DOHH2 (cell line): ENCODE results near the gene NDUFC1.

Source experiments
- H3F3A ChIP-seq: fragments of 200-600 bp; sonication (generic), shearing (Covaris generic); 2 replicates; pipeline ENCODE4 v1.6.0; 2016; ENCODE audit warnings: antibody characterized with exemption, mild to moderate bottlenecking; ENCODE audit not compliant: control insufficient read depth, insufficient read depth
- H3K27ac ChIP-seq: fragments of 200-600 bp; sonication (generic); 2 replicates; pipeline ENCODE4 v1.5.1; 2014; ENCODE audit warnings: low read depth, mild to moderate bottlenecking, low read length, moderate library complexity
- H3K27me3 ChIP-seq: fragments of 200-600 bp; sonication (generic); 2 replicates; pipeline ENCODE4 v1.6.1; 2014; ENCODE audit warnings: mild to moderate bottlenecking, low read length, mixed read lengths; ENCODE audit not compliant: control insufficient read depth
- H3K36me3 ChIP-seq: fragments of 200-600 bp; sonication (generic); 2 replicates; pipeline ENCODE4 v1.6.1; 2014; ENCODE audit warnings: mild to moderate bottlenecking, low read length, moderate library complexity, mixed read lengths; ENCODE audit not compliant: control insufficient read depth
- H3K4me1 ChIP-seq: fragments of 200-600 bp; sonication (generic); 2 replicates; pipeline ENCODE4 v1.6.1; 2014; ENCODE audit warnings: mild to moderate bottlenecking, low read length, mixed read lengths; ENCODE audit not compliant: control insufficient read depth
- H3K4me2 ChIP-seq: fragments of 200-600 bp; sonication (generic); 2 replicates; pipeline ENCODE4 v1.6.0; 2014; ENCODE audit warnings: mild to moderate bottlenecking, low read length, moderate library complexity
- H3K4me3 ChIP-seq: fragments of 200-600 bp; sonication (generic); 2 replicates; pipeline ENCODE4 v1.5.1; 2014; ENCODE audit warnings: mild to moderate bottlenecking, low read length, mixed read lengths
- H3K79me2 ChIP-seq: fragments of 200-600 bp; sonication (generic); 2 replicates; pipeline ENCODE4 v1.6.1; 2014; ENCODE audit warnings: mild to moderate bottlenecking, low read length, mixed read lengths; ENCODE audit not compliant: control insufficient read depth
- H3K9me2 ChIP-seq: fragments of 200-600 bp; sonication (generic); replicated peaks from 2 replicates; pipeline ENCODE4 v1.6.1; 2014; ENCODE audit warnings: mild to moderate bottlenecking, low read length, mixed read lengths; ENCODE audit not compliant: control insufficient read depth
- H3K9me3 ChIP-seq: fragments of 200-600 bp; sonication (generic); 2 replicates; pipeline ENCODE4 v1.6.1; 2014; ENCODE audit warnings: antibody characterized with exemption, low read length, mixed read lengths; ENCODE audit not compliant: control insufficient read depth, insufficient read depth
- H4K20me1 ChIP-seq: fragments of 200-600 bp; sonication (generic); 2 replicates; pipeline ENCODE4 v1.6.0; 2014; ENCODE audit warnings: low read depth, mild to moderate bottlenecking, antibody characterized with exemption, low read length, moderate library complexity; ENCODE audit not compliant: control insufficient read depth, insufficient read depth
- CTCF ChIP-seq: fragments of 200-600 bp; sonication (generic); IDR thresholded peaks from one replicate; pipeline ENCODE4 v1.5.1; 2014; ENCODE audit warnings: antibody characterized with exemption, mild to moderate bottlenecking, low read depth, low read length; ENCODE audit not compliant: poor library complexity, severe bottlenecking
- EZH2phosphoT487 ChIP-seq: fragments of 200-600 bp; sonication (generic); IDR thresholded peaks from 2 replicates; pipeline ENCODE4 v1.6.1; 2017; ENCODE audit warnings: borderline replicate concordance, mild to moderate bottlenecking, antibody characterized with exemption, low read length, moderate library complexity, mixed read lengths

NDUFC1 gene

GRCh38 chr4:139304920-139305319 is 2.6 kb upstream of the NDUFC1 start:
- H3K79me2 ChIP-seq: peaks cover 98% of the 10 kb centered on the region
- no peak overlapping the region for H3K4me3 ChIP-seq
- H3F3A ChIP-seq: peaks cover 5% of the 10 kb centered on the region; the same call in 1 of the 2 replicates
- H3K9me3 ChIP-seq: no peaks in the 10 kb centered on the region
- no peaks in the 10 kb centered on the region for H3K9me2 ChIP-seq
- peaks cover 52% of the 10 kb centered on the region for H3K4me1 ChIP-seq
- peaks cover 69% of the 10 kb centered on the region for H3K36me3 ChIP-seq
- no peaks in the 10 kb centered on the region for H3K27me3 ChIP-seq
- H3K4me2 ChIP-seq: peak overlapping the region; percentile 2; the same call in 1 of the 2 replicates
- H4K20me1 ChIP-seq: peaks cover 29% of the 10 kb centered on the region
- no peak overlapping the region for H3K27ac ChIP-seq
- no peak for TF ChIP-seq EZH2phosphoT487
- no peak for TF ChIP-seq CTCF

DNA sequence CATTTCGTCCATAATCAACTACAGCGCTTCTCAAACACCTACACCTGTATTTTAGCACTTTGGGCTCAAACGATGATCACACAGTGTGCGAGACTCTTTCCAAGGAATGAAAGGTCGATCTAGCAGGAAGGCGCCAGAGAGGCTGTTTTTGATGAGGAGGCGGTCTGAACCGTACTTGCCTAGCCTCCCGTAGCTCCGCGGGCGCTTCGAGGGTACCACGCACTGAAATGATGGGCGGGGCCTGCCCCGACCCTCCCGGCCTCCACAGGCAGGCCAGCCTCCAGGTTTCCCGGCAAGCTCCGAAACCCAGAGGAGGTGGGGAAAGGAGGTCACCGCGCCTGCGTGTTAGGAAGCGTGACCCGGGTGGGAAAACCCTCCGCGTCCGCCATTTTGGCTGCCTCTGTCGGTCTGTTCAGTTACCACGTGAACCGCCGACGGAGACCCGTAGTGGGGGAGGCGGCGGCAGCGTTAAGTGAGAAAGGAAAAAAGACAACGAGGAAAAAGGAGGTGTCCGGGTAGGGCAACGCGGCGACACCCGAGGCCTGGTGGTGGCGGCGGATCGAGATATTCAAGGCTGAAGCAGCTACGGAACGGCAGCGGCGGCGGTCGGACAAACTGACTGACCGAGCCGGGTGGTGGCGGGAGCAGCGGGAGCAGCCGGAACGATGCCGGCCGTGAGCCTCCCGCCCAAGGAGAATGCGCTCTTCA is 1.0 kb downstream of the NDUFC1 start, which contains the start of gene NAA15:
TSS of gene NAA15 (plus strand) at position 393 of the 708 bp plus-strand sequence. CDS start at position 666, 273 bp downstream.
- H3K79me2 ChIP-seq: peaks cover 69% of the 10 kb centered on the region
- no peaks in the 10 kb centered on the region for H3F3A ChIP-seq
- H3K9me3 ChIP-seq: no peaks in the 10 kb centered on the region
- peaks cover 21% of the 10 kb centered on the region for H4K20me1 ChIP-seq
- TF ChIP-seq CTCF (no peak), EZH2phosphoT487 (no peak)
- H3K4me2 ChIP-seq: peak within 1 kb of the TSS; percentile 93
- no peaks in the 10 kb centered on the region for H3K27me3 ChIP-seq
- peak within 1 kb of the TSS; percentile 84 for H3K27ac ChIP-seq
- peak within 1 kb of the TSS; percentile 98 for H3K4me3 ChIP-seq
- peaks cover 56% of the 10 kb centered on the region for H3K4me1 ChIP-seq
- H3K36me3 ChIP-seq: peaks cover 47% of the 10 kb centered on the region
- no peaks in the 10 kb centered on the region for H3K9me2 ChIP-seq

GRCh38 chr4:139300431-139301112 is 1.7 kb downstream of the NDUFC1 start:
- Histone ChIP-seq H3K9me3 (no peaks in the 10 kb centered on the region), H3K4me2 (peak overlapping the region; percentile 93), H3F3A (no peaks in the 10 kb centered on the region), H3K4me1 (peaks cover 55% of the 10 kb centered on the region), H3K4me3 (peak overlapping the region; percentile 98), H4K20me1 (peaks cover 18% of the 10 kb centered on the region), H3K9me2 (no peaks in the 10 kb centered on the region), H3K36me3 (peaks cover 41% of the 10 kb centered on the region), H3K27me3 (no peaks in the 10 kb centered on the region), H3K27ac (peak overlapping the region; percentile 84), H3K79me2 (peaks cover 62% of the 10 kb centered on the region)
- no peak for TF ChIP-seq CTCF
